Body of pancreas (tissue), 4 donors: ENCODE results near the gene RIMS1.

Experiments used
- POLR2A ChIP-seq, 3 donors: fragments of 450-650 bp; IDR thresholded peaks; one replicate each; pipeline ENCODE4 v1.6.1; 2016; ENCODE audit warnings: antibody characterized with exemption in 3 of 3, mild to moderate bottlenecking in 2 of 3
- TF ChIP-seq, protein P1 (sequence below), 7 experiments: fragments of 450-650 bp in 4 of 7; fragments of 200-600 bp in 3 of 7; sonication (generic) in 3 of 7; IDR thresholded peaks; one replicate each; pipeline ENCODE4 v1.5.1; 2016 to 2019; ENCODE audit warnings: antibody characterized with exemption in 7 of 7

- TF ChIP-seq, protein P1, sequence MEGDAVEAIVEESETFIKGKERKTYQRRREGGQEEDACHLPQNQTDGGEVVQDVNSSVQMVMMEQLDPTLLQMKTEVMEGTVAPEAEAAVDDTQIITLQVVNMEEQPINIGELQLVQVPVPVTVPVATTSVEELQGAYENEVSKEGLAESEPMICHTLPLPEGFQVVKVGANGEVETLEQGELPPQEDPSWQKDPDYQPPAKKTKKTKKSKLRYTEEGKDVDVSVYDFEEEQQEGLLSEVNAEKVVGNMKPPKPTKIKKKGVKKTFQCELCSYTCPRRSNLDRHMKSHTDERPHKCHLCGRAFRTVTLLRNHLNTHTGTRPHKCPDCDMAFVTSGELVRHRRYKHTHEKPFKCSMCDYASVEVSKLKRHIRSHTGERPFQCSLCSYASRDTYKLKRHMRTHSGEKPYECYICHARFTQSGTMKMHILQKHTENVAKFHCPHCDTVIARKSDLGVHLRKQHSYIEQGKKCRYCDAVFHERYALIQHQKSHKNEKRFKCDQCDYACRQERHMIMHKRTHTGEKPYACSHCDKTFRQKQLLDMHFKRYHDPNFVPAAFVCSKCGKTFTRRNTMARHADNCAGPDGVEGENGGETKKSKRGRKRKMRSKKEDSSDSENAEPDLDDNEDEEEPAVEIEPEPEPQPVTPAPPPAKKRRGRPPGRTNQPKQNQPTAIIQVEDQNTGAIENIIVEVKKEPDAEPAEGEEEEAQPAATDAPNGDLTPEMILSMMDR (IDR thresholded peaks at IDR 0.05) = no peak
- TF ChIP-seq POLR2A (IDR thresholded peaks at IDR 0.05) = no peak
Measured at GRCh38 chr6:71887744-71888230, 1.4 kb downstream of the RIMS1 start.
